AG09319 (cell line): Measurements from ENCODE around the gene ANKRD22.

Experiments
- DNase-seq: peaks from one replicate; pipeline ENCODE4 v3.0.0-alpha.2; 2010; ENCODE audit warnings: low read depth; ENCODE audit errors: extremely low read depth
- CTCF ChIP-seq: IDR thresholded peaks from 2 replicates; pipeline ENCODE4 v1.5.1; 2011; ENCODE audit warnings: low read depth, mild to moderate bottlenecking, inconsistent platforms, low read length, moderate library complexity

ANKRD22 gene

GRCh38 chr10:88835096-88835909 lies 16.3 kb downstream of the ANKRD22 start:
- peak; percentile 69 for DNase-seq
- peak; percentile 84 for TF ChIP-seq CTCF

GRCh38 chr10:88833723-88834122 lies 17.9 kb downstream of the ANKRD22 start:
- TF ChIP-seq CTCF, result no peak
- no peak for DNase-seq

GRCh38 chr10:88833156-88833555 lies 18.5 kb downstream of the ANKRD22 start:
- DNase-seq, result no peak
- no peak for TF ChIP-seq CTCF

- DNase-seq, result no peak
Observed at GRCh38 chr10:88832376-88832775, 19.3 kb downstream of the ANKRD22 start.

GRCh38 chr10:88831709-88832108 lies 19.9 kb downstream of the ANKRD22 start:
- DNase-seq, result no peak
- TF ChIP-seq CTCF, result no peak

More at GRCh38 chr10:88832376-88832775, 19.3 kb downstream of the ANKRD22 start:
- TF ChIP-seq CTCF, result no peak

GRCh38 chr10:88830643-88831268 lies 20.9 kb downstream of the ANKRD22 start:
- no peak for TF ChIP-seq CTCF
- DNase-seq, result no peak

GRCh38 chr10:88828310-88828709 lies 23.3 kb downstream of the ANKRD22 start:
- DNase-seq, result no peak
- TF ChIP-seq CTCF, result no peak
